GDM1 (cell line): ENCODE measurements around the gene ESRP2.

Experiments
- DNase-seq: peaks from one replicate; lab custom pipeline; 2025; lab: John Stamatoyannopoulos, UW

ESRP2 gene

GRCh38 chr16:68263559-68264127, 27.7 kb upstream of the ESRP2 start:
- DNase-seq: no peak

- DNase-seq: no peak
Measured at GRCh38 chr16:68259007-68259825, 23.3 kb upstream of the ESRP2 start.

GRCh38 chr16:68257906-68258800, 22.2 kb upstream of the ESRP2 start:
- peak; percentile 45 for DNase-seq

GRCh38 chr16:68257251-68257905, 21.5 kb upstream of the ESRP2 start:
- DNase-seq: peak; percentile 50

- DNase-seq: no peak
Measured at GRCh38 chr16:68255712-68256111, 19.8 kb upstream of the ESRP2 start.

GRCh38 chr16:68253721-68254120, 17.8 kb upstream of the ESRP2 start:
- no peak for DNase-seq

GRCh38 chr16:68252383-68252782, 16.5 kb upstream of the ESRP2 start:
- no peak for DNase-seq

- DNase-seq: no peak
Measured at GRCh38 chr16:68251832-68252231, 15.9 kb upstream of the ESRP2 start.

GRCh38 chr16:68250951-68251350, 15.0 kb upstream of the ESRP2 start:
- no peak for DNase-seq

GRCh38 chr16:68249371-68249770, 13.4 kb upstream of the ESRP2 start:
- no peak for DNase-seq

- DNase-seq: no peak
Measured at GRCh38 chr16:68247932-68248331, 12.0 kb upstream of the ESRP2 start.

GRCh38 chr16:68247400-68247799, 11.5 kb upstream of the ESRP2 start:
- DNase-seq: no peak

- no peak for DNase-seq
Measured at GRCh38 chr16:68246666-68247065, 10.7 kb upstream of the ESRP2 start.

GRCh38 chr16:68246121-68246520, 10.2 kb upstream of the ESRP2 start:
- no peak for DNase-seq

- peak; percentile 76 for DNase-seq
Measured at GRCh38 chr16:68244903-68245853, 9.3 kb upstream of the ESRP2 start, which contains the start of gene PLA2G15. TSS of gene PLA2G15 (plus strand) at chr16:68245373. CDS start at chr16:68245427, 54 bp downstream.

GRCh38 chr16:68244481-68244902, 8.6 kb upstream of the ESRP2 start:
- DNase-seq: no peak

GRCh38 chr16:68242926-68243858, 7.3 kb upstream of the ESRP2 start:
- no peak for DNase-seq

GRCh38 chr16:68242085-68242484, 6.2 kb upstream of the ESRP2 start:
- DNase-seq: no peak

GRCh38 chr16:68238029-68238345, 2.1 kb upstream of the ESRP2 start:
- DNase-seq: no peak
